ENCODE measurements around the gene AUNIP.

GRCh38 chr1:25862785-25863485, 3.7 kb upstream of the AUNIP start:
- TF ChIP-seq EZH2 (IDR thresholded peaks at IDR 0.05; ENCODE audit: low read depth, low read length, severe bottlenecking): no peak
- no peak for TF ChIP-seq POLR2A (IDR thresholded peaks at IDR 0.05; ENCODE audit: control extremely low read depth in 1 of 2, low read depth in 2 of 2, low read length in 2 of 2)
- no peak for TF ChIP-seq EP300 (IDR thresholded peaks at IDR 0.05; ENCODE audit: borderline replicate concordance in 1 of 2, low read depth in 2 of 2, low read length in 2 of 2)
- TF ChIP-seq CEBPB (IDR thresholded peaks at IDR 0.05; ENCODE audit: low read depth, low read length): no peak
- TF ChIP-seq CTCF (IDR thresholded peaks at IDR 0.05; ENCODE audit: control extremely low read depth in 1 of 3, insufficient read depth in 1 of 3, low read depth in 1 of 3, low read length in 3 of 3): no peak
- no peak for TF ChIP-seq POLR2AphosphoS5 (IDR thresholded peaks at IDR 0.05; ENCODE audit: low read depth, low read length)

Data from H1 (cell line).